Smooth muscle cell (in vitro differentiated cells): ENCODE results near the gene TBL3. TPM values are rescaled to one million over a fixed set of nuclear protein-coding genes. Genes with fewer than 3 reads are reported as not detected.

Source experiments
- DNase-seq: peaks from one replicate; lab custom pipeline; 2025; ENCODE audit not compliant: unreplicated experiment; lab: John Stamatoyannopoulos, UW
- H2AFZ ChIP-seq: fragments of 200-600 bp; sonication (generic); 2 replicates; pipeline ENCODE4 v1.6.0; 2016; ENCODE audit warnings: antibody characterized with exemption, low read depth, mild to moderate bottlenecking
- H3F3A ChIP-seq: fragments of 200-600 bp; sonication (generic); 2 replicates; pipeline ENCODE4 v1.6.0; 2017; ENCODE audit warnings: antibody characterized with exemption, low read depth
- H3K27ac ChIP-seq: fragments of 200-600 bp; sonication (generic); 2 replicates; pipeline ENCODE4 v1.5.1; 2016; ENCODE audit warnings: low read depth, mild to moderate bottlenecking
- H3K27me3 ChIP-seq: fragments of 200-600 bp; sonication (generic); 2 replicates; pipeline ENCODE4 v1.6.1; 2016; ENCODE audit warnings: low read depth, mild to moderate bottlenecking
- H3K36me3 ChIP-seq: fragments of 200-600 bp; sonication (generic); 2 replicates; pipeline ENCODE4 v1.5.1; 2016; ENCODE audit warnings: low read depth
- H3K4me1 ChIP-seq: fragments of 200-600 bp; sonication (generic); 2 replicates; pipeline ENCODE4 v1.5.1; 2016; ENCODE audit warnings: low read depth
- H3K4me2 ChIP-seq: fragments of 200-600 bp; sonication (generic); 2 replicates; pipeline ENCODE4 v1.6.0; 2016; ENCODE audit warnings: mild to moderate bottlenecking
- H3K4me3 ChIP-seq: fragments of 200-600 bp; sonication (generic); 2 replicates; pipeline ENCODE4 v1.5.1; 2016; ENCODE audit warnings: mild to moderate bottlenecking
- H3K79me2 ChIP-seq: fragments of 200-600 bp; sonication (generic); 2 replicates; pipeline ENCODE4 v1.6.0; 2016; ENCODE audit warnings: low read depth, mild to moderate bottlenecking
- H3K9ac ChIP-seq: fragments of 200-600 bp; sonication (generic); 2 replicates; pipeline ENCODE4 v1.6.0; 2016; ENCODE audit warnings: low read depth
- H3K9me3 ChIP-seq: fragments of 200-600 bp; sonication (generic); replicated peaks from 2 replicates; pipeline ENCODE4 v1.5.1; 2016; ENCODE audit warnings: low read depth
- H4K20me1 ChIP-seq: fragments of 200-600 bp; sonication (generic); 2 replicates; pipeline ENCODE4 v1.6.0; 2016; ENCODE audit warnings: low read depth
- CTCF ChIP-seq: fragments of 200-600 bp; sonication (generic); IDR thresholded peaks from 2 replicates; pipeline ENCODE4 v1.5.1; 2017; ENCODE audit warnings: borderline replicate concordance, mild to moderate bottlenecking, antibody characterized with exemption; ENCODE audit not compliant: insufficient read depth, poor library complexity, severe bottlenecking
- WGBS: methylation state at CpG from one replicate; pipeline ENCODE4 v1.1.7; 2016; ENCODE audit warnings: low lambda C conversion rate; 5-methylcytosine and 5-hydroxymethylcytosine counted together
- polyA plus RNA-seq: library from polyadenylated mRNA; unstranded; fragments of >200 nt; fragmentation: Nextera tagmentation; extraction: Ambion mirVana; gene quantifications from 2 replicates; pipeline ENCODE4 v1.2.1, GENCODE V29; 2016
- total RNA-seq: library from RNA; depleted of rRNA; stranded (reverse); fragments of >200 nt; gene quantifications from 2 replicates; pipeline ENCODE4 v1.2.3, GENCODE V29; 2014

The TBL3 gene
- total and polyA plus RNA-seq, 2 experiments from 2014 or later: 28.5 to 81.7 TPM

DNA sequence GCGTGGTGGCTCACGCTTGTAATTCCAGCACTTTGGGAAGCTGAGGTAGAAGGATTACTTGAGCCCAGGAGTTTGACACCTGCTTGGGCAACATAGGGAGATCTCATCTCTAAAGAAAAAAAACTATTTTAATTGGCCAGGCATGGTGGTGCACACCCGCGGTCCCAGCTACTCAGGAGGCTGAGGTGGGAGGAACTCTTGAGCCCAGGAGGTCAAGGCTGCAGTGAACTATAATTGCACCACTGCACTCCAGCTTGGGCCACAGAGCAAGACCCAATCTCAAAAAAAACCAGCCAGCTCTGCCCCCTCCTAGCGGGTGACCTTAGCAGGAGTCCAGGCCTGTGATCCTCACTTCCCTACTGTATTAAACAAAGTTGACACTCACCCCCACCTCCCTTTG is 47.8 kb upstream of the TBL3 start:
- WGBS: 73% methylated on average over 5 of the region's 5 CpGs
- peak overlapping the region; percentile 71 for H3K4me2 ChIP-seq
- H3K4me3 ChIP-seq: no peak overlapping the region
- H2AFZ ChIP-seq: peak overlapping the region; percentile 31
- H3F3A ChIP-seq: no peaks in the 10 kb centered on the region
- H3K27me3 ChIP-seq: peaks cover 21% of the 10 kb centered on the region
- no peaks in the 10 kb centered on the region for H3K36me3 ChIP-seq
- no peak overlapping the region for H3K27ac ChIP-seq
- no peak for DNase-seq
- no peak for TF ChIP-seq CTCF
- H3K4me1 ChIP-seq: peaks cover 5% of the 10 kb centered on the region
- H3K9me3 ChIP-seq: no peaks in the 10 kb centered on the region
- H3K79me2 ChIP-seq: no peaks in the 10 kb centered on the region
- H4K20me1 ChIP-seq: no peaks in the 10 kb centered on the region
- H3K9ac ChIP-seq: no peak overlapping the region

GRCh38 chr16:1926271-1926670 is 45.6 kb upstream of the TBL3 start:
- WGBS: 51% methylated on average over 11 of the region's 11 CpGs

GRCh38 chr16:1929105-1929504 is 42.7 kb upstream of the TBL3 start:
- TF ChIP-seq CTCF: no peak
- 36% methylated on average over 7 of the region's 11 CpGs for WGBS
- no peaks in the 10 kb centered on the region for H3K79me2 ChIP-seq
- H3K27me3 ChIP-seq: no peaks in the 10 kb centered on the region
- H3K4me2 ChIP-seq: peak overlapping the region; percentile 95
- no peaks in the 10 kb centered on the region for H3F3A ChIP-seq
- H3K4me3 ChIP-seq: peak overlapping the region; percentile 78
- H3K9ac ChIP-seq: peak overlapping the region; percentile 64
- H3K27ac ChIP-seq: no peak overlapping the region
- no peaks in the 10 kb centered on the region for H3K9me3 ChIP-seq
- H2AFZ ChIP-seq: peak overlapping the region; percentile 89
- H3K36me3 ChIP-seq: no peaks in the 10 kb centered on the region
- no peak for DNase-seq
- peaks cover 5% of the 10 kb centered on the region for H3K4me1 ChIP-seq
- no peaks in the 10 kb centered on the region for H4K20me1 ChIP-seq

More at GRCh38 chr16:1926271-1926670, 45.6 kb upstream of the TBL3 start:
- Histone ChIP-seq H3K4me3 (no peak overlapping the region), H3K27me3 (peaks cover 2% of the 10 kb centered on the region), H3K36me3 (no peaks in the 10 kb centered on the region), H3F3A (no peaks in the 10 kb centered on the region), H4K20me1 (no peaks in the 10 kb centered on the region), H3K4me2 (no peak overlapping the region), H3K4me1 (peaks cover 9% of the 10 kb centered on the region), H3K9me3 (no peaks in the 10 kb centered on the region), H3K9ac (no peak overlapping the region), H3K27ac (no peak overlapping the region), H3K79me2 (no peaks in the 10 kb centered on the region), H2AFZ (no peak overlapping the region)
- no peak for DNase-seq
- no peak for TF ChIP-seq CTCF

- Histone ChIP-seq H4K20me1 (no peaks in the 10 kb centered on the region), H3K4me1 (peaks cover 5% of the 10 kb centered on the region), H3F3A (no peaks in the 10 kb centered on the region), H3K9ac (peak overlapping the region; percentile 64), H3K27ac (no peak overlapping the region), H3K36me3 (no peaks in the 10 kb centered on the region), H3K4me3 (peak overlapping the region; percentile 78), H3K9me3 (no peaks in the 10 kb centered on the region), H3K4me2 (peak overlapping the region; percentile 95), H2AFZ (peak overlapping the region; percentile 89), H3K27me3 (no peaks in the 10 kb centered on the region), H3K79me2 (no peaks in the 10 kb centered on the region)
- WGBS: 21% methylated on average over 46 of the region's 70 CpGs
- peak; percentile 99 for TF ChIP-seq CTCF
- DNase-seq: peak; percentile 88
These were observed 42.1 kb upstream of the TBL3 start for GRCh38 chr16:1929578-1930337.
